ENCODE results near the gene CHERP.
A peak's percentile ranks its signal among the peaks of the same experiment; 100 is the strongest.

The CHERP gene

GRCh38 chr19:16542910-16543472 is 754 bp upstream of the CHERP start:
- H3K27me3 Mint-ChIP-seq, result no peaks in the 10 kb centered on the region
- H3K4me3 Mint-ChIP-seq, result peak overlapping the region; percentile 95
- ATAC-seq (ENCODE audit: low read depth) (no peak), DNase-seq (ENCODE audit: low spot score in 2 of 2) (no peak)
- peaks cover 17% of the 10 kb centered on the region for H3K36me3 Mint-ChIP-seq
- H3K9me3 Mint-ChIP-seq, result no peaks in the 10 kb centered on the region
- H3K27ac Mint-ChIP-seq, result peak overlapping the region; percentile 90
- H3K4me1 Mint-ChIP-seq, result peaks cover 34% of the 10 kb centered on the region

GRCh38 chr19:16541526-16542044 is 652 bp downstream of the CHERP start:
- Mint-ChIP-seq H3K4me1 (peaks cover 41% of the 10 kb centered on the region), H3K27ac (peak overlapping the region; percentile 81), H3K9me3 (no peaks in the 10 kb centered on the region), H3K36me3 (peaks cover 24% of the 10 kb centered on the region), H3K27me3 (no peaks in the 10 kb centered on the region), H3K4me3 (peak overlapping the region; percentile 95)
- DNase-seq (ENCODE audit: low spot score in 2 of 2) (no peak), ATAC-seq (ENCODE audit: low read depth) (no peak)

- Mint-ChIP-seq H3K9me3 (no peaks in the 10 kb centered on the region), H3K36me3 (peaks cover 27% of the 10 kb centered on the region), H3K4me1 (peaks cover 43% of the 10 kb centered on the region), H3K4me3 (peak overlapping the region; percentile 95), H3K27me3 (no peaks in the 10 kb centered on the region), H3K27ac (peak overlapping the region; percentile 81)
- ATAC-seq (ENCODE audit: low read depth), result no peak
- DNase-seq (ENCODE audit: low spot score in 2 of 2), result no peak
Observed at GRCh38 chr19:16540948-16541347, 1.3 kb downstream of the CHERP start.

DNA sequence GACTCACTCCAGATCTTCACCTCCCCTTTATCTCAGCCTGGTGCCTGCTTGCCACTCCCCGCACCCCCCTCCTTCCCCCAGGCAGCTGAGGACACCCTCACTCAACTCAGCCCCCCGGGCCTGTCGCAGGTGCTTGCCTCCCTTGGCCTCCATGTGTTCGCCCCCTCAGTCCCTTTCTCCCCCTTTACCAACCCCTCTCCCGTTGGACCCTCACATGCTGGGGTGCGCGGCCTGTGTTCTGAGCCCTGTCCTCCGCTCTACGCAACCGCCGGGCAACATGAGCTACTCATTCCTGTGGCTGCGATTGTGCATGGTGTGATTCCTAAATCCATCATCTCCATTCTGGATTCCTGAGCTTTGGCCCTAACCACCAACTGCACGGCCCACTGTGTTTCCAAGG is 5.1 kb downstream of the CHERP start:
- Mint-ChIP-seq H3K36me3 (peaks cover 34% of the 10 kb centered on the region), H3K27ac (peak overlapping the region; percentile 19), H3K9me3 (no peaks in the 10 kb centered on the region), H3K27me3 (no peaks in the 10 kb centered on the region), H3K4me1 (peaks cover 31% of the 10 kb centered on the region), H3K4me3 (no peak overlapping the region)
- no peak for DNase-seq (ENCODE audit: low spot score in 2 of 2)
- ATAC-seq (ENCODE audit: low read depth), result no peak

- peaks cover 42% of the 10 kb centered on the region for H3K36me3 Mint-ChIP-seq
- peaks cover 28% of the 10 kb centered on the region for H3K4me1 Mint-ChIP-seq
- peak overlapping the region; percentile 63 for H3K27ac Mint-ChIP-seq
- no peak for ATAC-seq (ENCODE audit: low read depth)
- DNase-seq (ENCODE audit: low spot score in 2 of 2), result no peak
- no peaks in the 10 kb centered on the region for H3K27me3 Mint-ChIP-seq
- no peak overlapping the region for H3K4me3 Mint-ChIP-seq
- no peaks in the 10 kb centered on the region for H3K9me3 Mint-ChIP-seq
Observed at GRCh38 chr19:16536130-16536529, 6.1 kb downstream of the CHERP start.

DNA sequence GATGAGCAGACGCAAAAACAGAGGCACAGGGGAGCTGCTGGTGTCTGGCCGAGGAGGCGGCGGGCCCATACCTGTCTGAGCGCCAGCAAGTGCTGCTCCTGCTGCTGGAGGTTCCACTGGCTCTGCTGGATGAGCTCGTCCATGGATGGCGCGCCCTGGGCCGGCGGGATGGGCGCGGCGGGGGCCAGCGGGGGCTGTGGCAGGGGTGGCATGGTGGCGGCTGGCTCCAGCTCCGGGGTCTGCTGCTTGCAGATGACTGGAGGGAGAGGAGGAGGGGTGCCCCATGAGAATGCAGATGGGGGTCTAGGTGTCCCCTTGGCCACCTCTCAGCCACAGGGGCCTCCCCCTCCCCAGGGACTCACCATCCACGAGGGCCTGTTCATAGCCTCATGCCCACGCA is 6.9 kb downstream of the CHERP start:
- no peak for ATAC-seq (ENCODE audit: low read depth)
- Mint-ChIP-seq H3K4me1 (peaks cover 28% of the 10 kb centered on the region), H3K27ac (no peak overlapping the region), H3K9me3 (no peaks in the 10 kb centered on the region), H3K36me3 (peaks cover 41% of the 10 kb centered on the region), H3K27me3 (no peaks in the 10 kb centered on the region), H3K4me3 (no peak overlapping the region)
- no peak for DNase-seq (ENCODE audit: low spot score in 2 of 2)

- Mint-ChIP-seq H3K36me3 (peaks cover 37% of the 10 kb centered on the region), H3K4me1 (peaks cover 14% of the 10 kb centered on the region), H3K27me3 (no peaks in the 10 kb centered on the region), H3K4me3 (no peak overlapping the region), H3K9me3 (no peaks in the 10 kb centered on the region), H3K27ac (no peak overlapping the region)
- no peak for DNase-seq (ENCODE audit: low spot score in 2 of 2)
- ATAC-seq (ENCODE audit: low read depth), result no peak
Observed at GRCh38 chr19:16532440-16533234, 9.6 kb downstream of the CHERP start.

DNA sequence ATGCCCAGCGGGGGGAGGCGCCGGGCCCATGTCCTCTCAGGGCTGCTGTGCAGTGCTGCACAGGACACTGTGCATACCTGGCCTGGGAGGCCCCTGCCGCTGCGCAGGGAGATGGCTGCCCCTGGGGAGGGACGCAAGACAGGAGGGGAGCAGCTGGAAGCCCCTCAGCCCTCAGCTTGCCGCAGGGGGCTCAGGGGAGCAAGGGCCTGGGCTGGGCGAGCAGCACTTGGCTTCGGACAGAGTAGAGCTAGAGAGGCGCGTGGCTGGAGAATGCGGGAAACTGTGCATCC is 10.9 kb downstream of the CHERP start:
- no peaks in the 10 kb centered on the region for H3K9me3 Mint-ChIP-seq
- no peaks in the 10 kb centered on the region for H3K27me3 Mint-ChIP-seq
- peak overlapping the region; percentile 51 for H3K27ac Mint-ChIP-seq
- no peak overlapping the region for H3K4me3 Mint-ChIP-seq
- DNase-seq (ENCODE audit: low spot score in 2 of 2) (no peak), ATAC-seq (ENCODE audit: low read depth) (no peak)
- H3K4me1 Mint-ChIP-seq, result peaks cover 8% of the 10 kb centered on the region
- peaks cover 31% of the 10 kb centered on the region for H3K36me3 Mint-ChIP-seq

- H3K4me1 Mint-ChIP-seq, result peaks cover 4% of the 10 kb centered on the region
- H3K27ac Mint-ChIP-seq, result peak overlapping the region; percentile 51
- no peak overlapping the region for H3K4me3 Mint-ChIP-seq
- ATAC-seq (ENCODE audit: low read depth), result no peak
- H3K36me3 Mint-ChIP-seq, result peaks cover 28% of the 10 kb centered on the region
- H3K9me3 Mint-ChIP-seq, result no peaks in the 10 kb centered on the region
- DNase-seq (ENCODE audit: low spot score in 2 of 2), result no peak
- no peaks in the 10 kb centered on the region for H3K27me3 Mint-ChIP-seq
Observed at GRCh38 chr19:16530540-16531379, 11.5 kb downstream of the CHERP start.

DNA sequence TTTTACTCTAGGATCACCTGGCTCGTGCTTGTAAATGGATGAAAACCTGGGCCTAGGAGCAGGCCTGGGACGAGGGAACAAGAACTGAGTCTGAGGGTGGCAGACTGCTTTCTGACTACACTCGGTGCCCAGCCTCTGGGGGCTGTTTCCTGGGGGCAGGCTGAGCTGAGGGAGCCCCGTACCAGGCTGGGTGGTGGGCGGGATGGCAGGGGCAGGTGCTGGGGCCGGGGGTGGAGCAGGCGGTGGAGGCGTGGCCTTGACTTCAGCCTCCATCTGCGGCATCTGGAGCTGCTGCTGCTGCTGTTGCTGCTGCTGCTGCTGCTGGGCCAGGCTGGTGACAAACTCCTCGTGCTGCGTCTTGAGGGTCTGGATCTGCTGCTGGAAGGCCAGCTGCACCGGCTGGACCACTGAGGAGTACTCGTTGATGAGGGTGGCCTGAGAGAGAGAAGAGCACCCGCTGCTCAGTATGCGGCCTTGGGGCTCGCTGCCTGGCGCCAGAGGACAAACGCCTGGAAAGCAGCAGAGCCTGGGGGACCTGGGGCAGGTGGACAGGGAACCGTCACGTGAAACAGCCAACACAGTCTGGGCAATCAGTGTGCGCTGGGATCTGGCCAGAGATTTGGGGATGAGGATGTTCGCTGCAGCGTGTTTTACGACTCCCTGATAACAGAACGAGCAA is 12.6 kb downstream of the CHERP start:
- no peak overlapping the region for H3K27ac Mint-ChIP-seq
- peaks cover 27% of the 10 kb centered on the region for H3K36me3 Mint-ChIP-seq
- ATAC-seq (ENCODE audit: low read depth), result no peak
- no peak for DNase-seq (ENCODE audit: low spot score in 2 of 2)
- H3K4me1 Mint-ChIP-seq, result peaks cover 4% of the 10 kb centered on the region
- H3K27me3 Mint-ChIP-seq, result no peaks in the 10 kb centered on the region
- no peak overlapping the region for H3K4me3 Mint-ChIP-seq
- H3K9me3 Mint-ChIP-seq, result no peaks in the 10 kb centered on the region

- peaks cover 32% of the 10 kb centered on the region for H3K36me3 Mint-ChIP-seq
- peak; percentile 63 for ATAC-seq (ENCODE audit: low read depth)
Observed at GRCh38 chr19:16527971-16528521, 14.2 kb downstream of the CHERP start.

GRCh38 chr19:16527334-16527935 is 14.8 kb downstream of the CHERP start:
- H3K9me3 Mint-ChIP-seq, result no peaks in the 10 kb centered on the region
- DNase-seq (ENCODE audit: low spot score in 2 of 2) (no peak), ATAC-seq (ENCODE audit: low read depth) (no peak)
- no peak overlapping the region for H3K27ac Mint-ChIP-seq
- H3K27me3 Mint-ChIP-seq, result no peaks in the 10 kb centered on the region
- peaks cover 36% of the 10 kb centered on the region for H3K36me3 Mint-ChIP-seq
- peaks cover 2% of the 10 kb centered on the region for H3K4me1 Mint-ChIP-seq
- no peak overlapping the region for H3K4me3 Mint-ChIP-seq

More at GRCh38 chr19:16527971-16528521, 14.2 kb downstream of the CHERP start:
- no peak overlapping the region for H3K4me3 Mint-ChIP-seq
- DNase-seq (ENCODE audit: low spot score in 2 of 2), result peak; percentile 18 to 34
- peaks cover 2% of the 10 kb centered on the region for H3K4me1 Mint-ChIP-seq
- no peaks in the 10 kb centered on the region for H3K9me3 Mint-ChIP-seq
- no peak overlapping the region for H3K27ac Mint-ChIP-seq
- H3K27me3 Mint-ChIP-seq, result no peaks in the 10 kb centered on the region

DNA sequence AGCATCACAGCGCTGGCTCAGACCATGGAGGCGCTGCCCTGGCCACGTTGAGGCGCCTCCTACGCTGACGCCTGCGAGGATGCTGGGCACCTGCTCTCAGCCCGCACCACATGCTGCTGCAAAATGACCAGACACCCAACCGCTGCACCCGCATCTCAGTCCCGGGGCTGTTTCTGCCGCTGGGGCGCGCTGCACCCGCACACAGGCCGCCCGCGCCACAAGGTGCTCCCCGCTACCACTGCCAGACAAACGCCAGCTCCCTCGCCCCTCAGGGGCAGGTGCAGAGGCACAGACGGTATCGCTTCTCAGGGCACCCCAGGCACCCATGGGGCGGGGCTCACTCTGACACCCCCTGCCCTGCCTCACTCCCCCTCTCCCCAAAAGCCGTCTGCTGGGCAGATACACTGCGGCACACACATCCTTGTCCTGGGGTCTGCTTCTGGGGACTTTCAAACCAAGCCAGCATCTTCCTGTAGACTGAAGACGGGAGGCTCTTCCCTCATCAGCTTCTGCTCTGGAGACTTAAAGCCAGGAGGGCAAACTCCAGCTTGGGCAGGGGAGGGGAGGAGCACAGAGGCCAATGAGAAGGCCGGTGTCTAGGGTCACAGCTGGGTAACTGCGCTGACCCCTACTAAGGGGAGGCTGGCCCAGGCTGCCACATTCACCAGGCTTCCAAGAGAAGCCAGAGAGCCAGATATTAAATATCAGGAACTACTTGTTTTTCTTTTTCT is 16.3 kb downstream of the CHERP start:
- Mint-ChIP-seq H3K9me3 (no peaks in the 10 kb centered on the region), H3K4me3 (no peak overlapping the region), H3K27ac (no peak overlapping the region), H3K27me3 (no peaks in the 10 kb centered on the region), H3K4me1 (no peaks in the 10 kb centered on the region), H3K36me3 (peaks cover 28% of the 10 kb centered on the region)
- ATAC-seq (ENCODE audit: low read depth), result no peak
- no peak for DNase-seq (ENCODE audit: low spot score in 2 of 2)
